K562 (cell line): ENCODE measurements around the gene PGLYRP1. TPM values are rescaled to one million over a fixed set of nuclear protein-coding genes. Genes with fewer than 3 reads are reported as not detected.

Experiments used
- ATAC-seq: fragments of 200-7000 bp; cut with Tn5 transposase; 3 replicates; pipeline ENCODE4 v1.9.1; 2020; ENCODE audit warnings: moderate library complexity
- BruUV-seq: library from RNA; stranded (reverse); fragments of 400-500 nt; replicated peaks from 2 replicates; lab custom pipeline; 2021; lab: Mats Ljungman, UMichigan
- CTCF ChIA-PET: fragments of 300-600 bp; formaldehyde crosslinking; extraction: SDS; loops from one replicate; lab custom pipeline; 2021; ENCODE audit warnings: low intra/inter-chr PET ratio; lab: Yijun Ruan, JAX
- POLR2A ChIA-PET: fragments of 300-600, 350-650 bp; sonication (Branson Sonifier 250); formaldehyde crosslinking; extraction: SDS; loops from one replicate; lab custom pipeline; 2021; ENCODE audit warnings: antibody characterized with exemption, inconsistent platforms; lab: Yijun Ruan, JAX
- DNase-seq, 4 experiments: peaks; one replicate each; pipeline versions ENCODE4 v3.0.0 to v3.0.0-alpha.2; 2011 to 2018; ENCODE audit warnings: low spot score in 3 of 4, mixed read lengths in 3 of 4; ENCODE audit errors: extremely low read depth in 1 of 4
- FAIRE-seq: peaks from 2 replicates; lab custom pipeline; 2011; peaks lifted over from hg19 to GRCh38; lab: Jason Lieb, UNC
- H2AFZ ChIP-seq: 2 replicates; pipeline ENCODE4 v1.6.0; 2011; ENCODE audit warnings: low read depth, low read length, control low read depth, inconsistent platforms
- H3K27ac ChIP-seq: fragments of 200-600 bp; 3 replicates; pipeline ENCODE4 v1.8.0; 2011; ENCODE audit warnings: low read depth, mild to moderate bottlenecking, control low read depth, inconsistent platforms, low read length, moderate library complexity, mixed read lengths; ENCODE audit errors: extremely low read depth
- H3K27me3 ChIP-seq, 2 experiments: fragments of 300-600 bp in 1 of 2; 2 replicates in 1 of 2; 3 replicates in 1 of 2; pipeline versions ENCODE4 v1.6.0 to v1.8.0; 2011; ENCODE audit warnings: inconsistent platforms in 2 of 2, low read length in 2 of 2, mild to moderate bottlenecking in 1 of 2, mixed read lengths in 1 of 2, moderate library complexity in 1 of 2; ENCODE audit not compliant: control insufficient read depth in 2 of 2, insufficient read depth in 2 of 2
- H3K36me3 ChIP-seq: fragments of 300-600 bp; 3 replicates; pipeline ENCODE4 v1.8.0; 2011; ENCODE audit warnings: mild to moderate bottlenecking, low read length, inconsistent platforms; ENCODE audit not compliant: control insufficient read depth, insufficient read depth
- H3K4me1 ChIP-seq, 2 experiments: fragments of 200-600 bp in 1 of 2; replicated peaks in 1 of 2; 2 replicates in 1 of 2; 3 replicates in 1 of 2; pipeline versions ENCODE4 v1.5.1 to v1.8.0; 2011; ENCODE audit warnings: inconsistent platforms in 2 of 2, low read length in 2 of 2, mild to moderate bottlenecking in 1 of 2, mixed read lengths in 1 of 2, moderate library complexity in 1 of 2; ENCODE audit not compliant: control insufficient read depth in 2 of 2, insufficient read depth in 2 of 2
- H3K4me2 ChIP-seq: 2 replicates; pipeline ENCODE4 v1.6.1; 2011; ENCODE audit warnings: low read length, control low read depth, inconsistent platforms, mixed read lengths; ENCODE audit not compliant: insufficient read depth
- H3K4me3 ChIP-seq: fragments of 200-600 bp; sonication (generic), shearing (Covaris generic); 2 replicates; pipeline ENCODE4 v1.5.1; 2016; ENCODE audit warnings: control low read depth, inconsistent platforms
- H3K79me2 ChIP-seq: fragments of 200-600 bp; 3 replicates; pipeline ENCODE4 v1.8.0; 2011; ENCODE audit warnings: low read length, inconsistent platforms; ENCODE audit not compliant: control insufficient read depth, insufficient read depth
- H3K9ac ChIP-seq, 2 experiments: 2 replicates each; pipeline versions ENCODE4 v1.6.0 to v1.6.1; 2011; ENCODE audit warnings: low read depth in 2 of 2, low read length in 2 of 2, control low read depth in 1 of 2, inconsistent platforms in 1 of 2, mild to moderate bottlenecking in 1 of 2, mixed read lengths in 1 of 2; ENCODE audit not compliant: insufficient read depth in 1 of 2
- H3K9me1 ChIP-seq: one replicate; pipeline ENCODE4 v1.6.0; 2011; ENCODE audit warnings: inconsistent platforms, mild to moderate bottlenecking, low read length, moderate library complexity; ENCODE audit not compliant: control insufficient read depth, insufficient read depth
- H3K9me3 ChIP-seq: replicated peaks from 2 replicates; pipeline ENCODE4 v1.5.1; 2011; ENCODE audit warnings: low read depth, low read length, inconsistent platforms; ENCODE audit not compliant: control insufficient read depth, insufficient read depth
- H4K20me1 ChIP-seq: replicated peaks from 2 replicates; pipeline ENCODE4 v1.6.1; 2011; ENCODE audit warnings: low read length, inconsistent platforms, mixed read lengths; ENCODE audit not compliant: control insufficient read depth, insufficient read depth
- BRCA1 ChIP-seq, 2 experiments: fragments of 450-650 bp in 1 of 2; sonication (generic) in 1 of 2; formaldehyde crosslinking in 1 of 2; IDR thresholded peaks; 2 replicates each; pipeline versions ENCODE4 v1.5.0 to v1.6.1; 2017 to 2020; ENCODE audit warnings: mild to moderate bottlenecking in 1 of 2, missing genetic modification reagents in 1 of 2
- BRF1 ChIP-seq: IDR thresholded peaks from 3 replicates; pipeline ENCODE4 v1.6.1; 2011; ENCODE audit warnings: borderline replicate concordance, mild to moderate bottlenecking; ENCODE audit not compliant: insufficient read length; ENCODE audit errors: extremely low read depth
- CBX2 ChIP-seq: fragments of 200-600 bp; sonication (generic); IDR thresholded peaks from one replicate; pipeline ENCODE4 v1.6.1; 2012; ENCODE audit warnings: mild to moderate bottlenecking, low read length, inconsistent platforms; ENCODE audit not compliant: insufficient read depth, poor library complexity, severe bottlenecking
- CBX8 ChIP-seq: fragments of 200-600 bp; sonication (generic); IDR thresholded peaks from 2 replicates; pipeline ENCODE4 v1.6.1; 2012; ENCODE audit warnings: borderline replicate concordance, mixed run types, low read depth, mild to moderate bottlenecking, moderate library complexity, mixed read lengths, low read length, control low read depth, inconsistent platforms; ENCODE audit not compliant: poor library complexity, severe bottlenecking; ENCODE audit errors: extremely low read depth
- CTCFL ChIP-seq: IDR thresholded peaks from 2 replicates; pipeline ENCODE4 v1.6.1; 2011; ENCODE audit warnings: borderline replicate concordance, low read depth, mild to moderate bottlenecking, moderate library complexity, low read length; ENCODE audit not compliant: insufficient read depth, poor library complexity, severe bottlenecking
- E2F3 ChIP-seq: fragments of 250-450 bp; sonication (Bioruptor Pico); IDR thresholded peaks from 2 replicates; pipeline ENCODE4 v1.4.0; 2020; ENCODE audit warnings: mild to moderate bottlenecking
- FOSL1 ChIP-seq: fragments of 200-800 bp; sonication (Bioruptor generic); conservative IDR thresholded peaks from 2 replicates; pipeline ENCODE4 v1.6.1; 2016; ENCODE audit warnings: missing genetic modification characterization, missing compliant biosample characterization
- HDAC2 ChIP-seq: fragments of 450-650 bp; IDR thresholded peaks from 2 replicates; pipeline ENCODE4 v1.6.1; 2016; ENCODE audit warnings: mild to moderate bottlenecking
- MIER1 ChIP-seq: fragments of 450-650 bp; IDR thresholded peaks from 2 replicates; pipeline ENCODE4 v1.6.1; 2016; ENCODE audit warnings: antibody characterized with exemption, mild to moderate bottlenecking, low read depth
- NFE2 ChIP-seq: IDR thresholded peaks from 2 replicates; pipeline ENCODE4 v1.6.1; 2014; ENCODE audit warnings: antibody characterized with exemption, low read depth
- NRF1 ChIP-seq, 2 experiments: fragments of 450-650 bp; IDR thresholded peaks in 1 of 2; conservative IDR thresholded peaks in 1 of 2; 2 replicates each; pipeline ENCODE4 v1.6.1; 2014; ENCODE audit warnings: mild to moderate bottlenecking in 2 of 2
- RBM22 ChIP-seq: fragments of 200-400 bp; formaldehyde crosslinking; IDR thresholded peaks from 2 replicates; pipeline ENCODE4 v1.6.1; 2018; ENCODE audit warnings: low read length, low read depth; ENCODE audit not compliant: poor library complexity, severe bottlenecking
- SRSF3 ChIP-seq: fragments of 200-400 bp; formaldehyde crosslinking; IDR thresholded peaks from 2 replicates; pipeline ENCODE4 v1.6.1; 2016; ENCODE audit warnings: mild to moderate bottlenecking, low read length, moderate library complexity; ENCODE audit not compliant: insufficient read depth
- TFE3 ChIP-seq: fragments of 450-650 bp; formaldehyde crosslinking; IDR thresholded peaks from 2 replicates; pipeline ENCODE4 v1.4.0; 2020; ENCODE audit warnings: mild to moderate bottlenecking, mixed read lengths
- ZKSCAN8 ChIP-seq: fragments of 200-800 bp; sonication (Bioruptor generic); IDR thresholded peaks from 2 replicates; pipeline ENCODE4 v1.6.1; 2016; ENCODE audit warnings: missing genetic modification characterization, missing compliant biosample characterization
- ZNF143 ChIP-seq: sonication (generic); formaldehyde crosslinking; IDR thresholded peaks from 2 replicates; pipeline ENCODE4 v1.9.0; 2022; ENCODE audit warnings: mild to moderate bottlenecking, missing genetic modification reagents
- ZNF551 ChIP-seq: fragments of 250-450 bp; sonication (Bioruptor Pico); IDR thresholded peaks from 2 replicates; pipeline ENCODE4 v1.5.0; 2021; ENCODE audit warnings: mild to moderate bottlenecking, moderate library complexity
- WGBS: fragments of 100-300 bp; shearing (Covaris generic); methylation state at CpG from one replicate; pipeline ENCODE4 v1.1.6; 2016; ENCODE audit warnings: low coverage, mixed read lengths; ENCODE audit not compliant: insufficient coverage; ENCODE audit errors: missing lambda C conversion rate; 5-methylcytosine and 5-hydroxymethylcytosine counted together
- in situ Hi-C: fragments of 300-500 bp; cut with MboI; formaldehyde crosslinking; loops from 4 replicates; pipeline ENCODE4 v1.15.0; 2018; ENCODE audit warnings: inconsistent platforms, mixed read lengths
- intact Hi-C: fragments of 100-400 bp; cut with micrococcal nuclease; formaldehyde crosslinking; loops from 2 replicates; pipeline ENCODE4 v1.14.2; 2022
- polyA plus RNA-seq, 8 experiments: library from polyadenylated mRNA; depleted of rRNA in 4 of 8; stranded (reverse) in 5 of 8; unstranded in 3 of 8; fragments of >200 nt; fragmentation: Nextera tagmentation in 2 of 8; fragmentation: Illumina TruSeq in 1 of 8; extraction: Ambion mirVana in 2 of 8; extraction: Trizol in 1 of 8; gene quantifications; 2 replicates each; pipeline versions ENCODE4 v1.2.1 to v1.2.3, GENCODE V29; 2011 to 2014; ENCODE audit warnings: inconsistent platforms in 1 of 8, missing spikeins in 1 of 8
- total RNA-seq, 7 experiments: library from RNA; depleted of rRNA in 6 of 7; stranded (reverse); fragments of >200 nt in 6 of 7; fragmentation: Illumina TruSeq in 2 of 7; extraction: Trizol in 2 of 7; gene quantifications; 2 replicates each; pipeline versions ENCODE4 v1.2.1 to v1.2.3, GENCODE V29; 2011 to 2021; ENCODE audit warnings: low replicate concordance in 1 of 7

The PGLYRP1 gene
- total and polyA plus RNA-seq, 9 of the 15 experiments (the other 6 are each of a cell fraction or from before 2014, with no cell fraction given), result not detected

- no peak for TF ChIP-seq CBX8
- TF ChIP-seq HDAC2, result no peak
- TF ChIP-seq NRF1 (conservative IDR thresholded peaks at IDR 0.05 in 1 of 2, IDR thresholded peaks at IDR 0.05 in 1 of 2), result no peak
Measured at GRCh38 chr19:46065486-46066071, 42.7 kb upstream of the PGLYRP1 start (continued).

- POLR2A ChIA-PET, result no interaction called here
Measured at GRCh38 chr19:46063201-46063600, 40.3 kb upstream of the PGLYRP1 start.

More at GRCh38 chr19:46063201-46063600, 40.3 kb upstream of the PGLYRP1 start:
- H3K4me1 ChIP-seq, result no peaks in the 10 kb centered on the region
- peaks cover 0 to 5% of the 10 kb centered on the region in 2 experiments; a peak in 1 of 5 replicates for H3K27me3 ChIP-seq
- no peak overlapping the region for H2AFZ ChIP-seq
- no peaks in the 10 kb centered on the region for H4K20me1 ChIP-seq
- no peaks in the 10 kb centered on the region for H3K36me3 ChIP-seq
- no TSS peak for BruUV-seq
- TF ChIP-seq ZNF143 (CRISPR knock-in tag), result no peak
- no peak for TF ChIP-seq ZNF551 (CRISPR knock-in tag)
- no peak for TF ChIP-seq BRCA1 (IDR thresholded peaks at IDR 0.05)
- TF ChIP-seq BRCA1 (CRISPR knock-in tag; IDR thresholded peaks at IDR 0.05), result no peak
- TF ChIP-seq CBX8, result no peak
- TF ChIP-seq CBX2, result no peak
- no peak for TF ChIP-seq BRF1
- TF ChIP-seq CTCFL, result no peak
- no peak for TF ChIP-seq SRSF3
- TF ChIP-seq FOSL1 (tag), result no peak
- TF ChIP-seq E2F3 (CRISPR knock-in tag), result no peak
- TF ChIP-seq NFE2, result no peak
- TF ChIP-seq RBM22, result no peak
- no peak for TF ChIP-seq TFE3 (CRISPR knock-in tag)
- no peak for TF ChIP-seq MIER1
- TF ChIP-seq ZKSCAN8 (CRISPR knock-in tag), result no peak
- H3K79me2 ChIP-seq, result no peaks in the 10 kb centered on the region
- H3K9me1 ChIP-seq, result no peaks in the 10 kb centered on the region
- no peak for ATAC-seq
- H3K4me2 ChIP-seq, result no peak overlapping the region
- H3K27ac ChIP-seq, result no peak overlapping the region
- in situ Hi-C loops (no loop called here), intact Hi-C loops (no loop called here)
- 0% methylated on average over 3 of the region's 3 CpGs for WGBS
- CTCF ChIA-PET, result interaction anchor here (0.6 kb wide), 1 partner anchor 431 kb away, joined by 4 read pairs; no protein-coding TSS in a partner anchor
- no peak overlapping the region for H3K4me3 ChIP-seq
- FAIRE-seq, result no peak
- no peaks in the 10 kb centered on the region; the same call in 1 of the 2 replicates for H3K9me3 ChIP-seq
- DNase-seq, result no peak
- no peak overlapping the region for H3K9ac ChIP-seq
